Tibial nerve (tissue), 3 donors: ENCODE results near the gene LSG1.

Experiments
- POLR2A ChIP-seq, 2 donors: fragments of 450-650 bp; IDR thresholded peaks; one replicate each; pipeline ENCODE4 v1.6.1; 2017; ENCODE audit warnings: antibody characterized with exemption in 2 of 2, mild to moderate bottlenecking in 2 of 2, moderate library complexity in 2 of 2
- TF ChIP-seq, protein P1 (sequence below), 5 experiments: fragments of 200-600 bp in 3 of 5; fragments of 450-650 bp in 2 of 5; sonication (generic) in 3 of 5; IDR thresholded peaks; one replicate each; pipeline ENCODE4 v1.5.1; 2016 to 2019; ENCODE audit warnings: antibody characterized with exemption in 5 of 5, mild to moderate bottlenecking in 3 of 5, moderate library complexity in 2 of 5

DNA sequence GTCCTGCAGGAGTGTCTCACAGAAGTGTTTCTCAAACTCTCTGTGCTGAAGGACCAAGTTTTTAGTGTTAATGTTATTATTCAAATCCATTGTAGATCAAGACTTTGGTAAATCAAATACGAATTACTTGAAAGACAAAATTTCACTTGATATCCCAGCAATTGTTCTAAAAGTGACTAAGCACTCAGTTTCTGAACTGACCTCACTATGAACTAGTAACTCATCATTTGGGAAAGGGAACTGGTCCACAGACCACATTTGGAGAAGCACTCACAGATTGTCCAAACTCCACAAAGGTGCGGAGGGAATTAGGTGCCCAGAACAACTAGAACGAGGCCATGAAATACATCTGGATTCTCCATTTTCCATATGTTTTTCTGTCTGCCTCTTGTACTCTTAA lies 39.3 kb upstream of the LSG1 start:
- no peak for TF ChIP-seq POLR2A (IDR thresholded peaks at IDR 0.05)
- TF ChIP-seq, protein P1, sequence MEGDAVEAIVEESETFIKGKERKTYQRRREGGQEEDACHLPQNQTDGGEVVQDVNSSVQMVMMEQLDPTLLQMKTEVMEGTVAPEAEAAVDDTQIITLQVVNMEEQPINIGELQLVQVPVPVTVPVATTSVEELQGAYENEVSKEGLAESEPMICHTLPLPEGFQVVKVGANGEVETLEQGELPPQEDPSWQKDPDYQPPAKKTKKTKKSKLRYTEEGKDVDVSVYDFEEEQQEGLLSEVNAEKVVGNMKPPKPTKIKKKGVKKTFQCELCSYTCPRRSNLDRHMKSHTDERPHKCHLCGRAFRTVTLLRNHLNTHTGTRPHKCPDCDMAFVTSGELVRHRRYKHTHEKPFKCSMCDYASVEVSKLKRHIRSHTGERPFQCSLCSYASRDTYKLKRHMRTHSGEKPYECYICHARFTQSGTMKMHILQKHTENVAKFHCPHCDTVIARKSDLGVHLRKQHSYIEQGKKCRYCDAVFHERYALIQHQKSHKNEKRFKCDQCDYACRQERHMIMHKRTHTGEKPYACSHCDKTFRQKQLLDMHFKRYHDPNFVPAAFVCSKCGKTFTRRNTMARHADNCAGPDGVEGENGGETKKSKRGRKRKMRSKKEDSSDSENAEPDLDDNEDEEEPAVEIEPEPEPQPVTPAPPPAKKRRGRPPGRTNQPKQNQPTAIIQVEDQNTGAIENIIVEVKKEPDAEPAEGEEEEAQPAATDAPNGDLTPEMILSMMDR (IDR thresholded peaks at IDR 0.05) = no peak
